GM18520 (cell line): ENCODE measurements around the gene ADGRG3.

Experiments
- ATAC-seq: cut with Tn5 transposase; IDR thresholded peaks from one replicate; pipeline ENCODE4 v1.9.1; 2021; ENCODE audit not compliant: unreplicated experiment

The ADGRG3 gene

GRCh38 chr16:57630407-57630797 is 37.7 kb upstream of the ADGRG3 start:
- ATAC-seq: no peak

GRCh38 chr16:57630931-57631845 is 36.9 kb upstream of the ADGRG3 start:
- no peak for ATAC-seq

GRCh38 chr16:57632568-57632967 is 35.5 kb upstream of the ADGRG3 start:
- no peak for ATAC-seq

GRCh38 chr16:57633383-57634064 is 34.6 kb upstream of the ADGRG3 start:
- no peak for ATAC-seq

- ATAC-seq: no peak
Observed at GRCh38 chr16:57634171-57634570, 33.9 kb upstream of the ADGRG3 start.

GRCh38 chr16:57635266-57636097 is 32.6 kb upstream of the ADGRG3 start:
- no peak for ATAC-seq

GRCh38 chr16:57636184-57636583 is 31.9 kb upstream of the ADGRG3 start:
- no peak for ATAC-seq

- no peak for ATAC-seq
Observed at GRCh38 chr16:57637020-57637419, 31.1 kb upstream of the ADGRG3 start.

GRCh38 chr16:57637424-57637823 is 30.7 kb upstream of the ADGRG3 start:
- ATAC-seq: no peak

- ATAC-seq: no peak
Observed at GRCh38 chr16:57637965-57638364, 30.1 kb upstream of the ADGRG3 start.

GRCh38 chr16:57638381-57638780 is 29.7 kb upstream of the ADGRG3 start:
- no peak for ATAC-seq

- ATAC-seq: no peak
Observed at GRCh38 chr16:57639172-57639887, 28.8 kb upstream of the ADGRG3 start.

GRCh38 chr16:57640185-57640584 is 27.9 kb upstream of the ADGRG3 start:
- ATAC-seq: no peak

- ATAC-seq: no peak
Observed at GRCh38 chr16:57640612-57641011, 27.5 kb upstream of the ADGRG3 start.

GRCh38 chr16:57642160-57643135 is 25.7 kb upstream of the ADGRG3 start:
- no peak for ATAC-seq

GRCh38 chr16:57643147-57643874 is 24.8 kb upstream of the ADGRG3 start:
- no peak for ATAC-seq

GRCh38 chr16:57643910-57644309 is 24.2 kb upstream of the ADGRG3 start:
- no peak for ATAC-seq

- ATAC-seq: no peak
Observed at GRCh38 chr16:57644383-57645014, 23.6 kb upstream of the ADGRG3 start.
